GM12878 (cell line): Measurements from ENCODE around the gene KCNS1.

Experiments
- BHLHE40 ChIP-seq, 2 experiments: fragments of 450-650 bp in 1 of 2; IDR thresholded peaks; 2 replicates each; pipeline ENCODE4 v1.6.1; 2011 to 2017; ENCODE audit warnings: low read depth in 2 of 2, borderline replicate concordance in 1 of 2, improper control_type of control experiment in 1 of 2, low read length in 1 of 2, mild to moderate bottlenecking in 1 of 2
- CTCF ChIP-seq, 3 experiments: IDR thresholded peaks in 2 of 3; conservative IDR thresholded peaks in 1 of 3; 2 replicates each; pipeline ENCODE4 v1.5.1; 2011; ENCODE audit warnings: low read depth in 3 of 3, low read length in 3 of 3, mild to moderate bottlenecking in 3 of 3, control low read depth in 2 of 3, moderate library complexity in 2 of 3, inconsistent platforms in 1 of 3, mixed read lengths in 1 of 3; ENCODE audit not compliant: control insufficient read depth in 2 of 3, insufficient read depth in 1 of 3; ENCODE audit errors: extremely low read depth in 1 of 3
- FOXM1 ChIP-seq: IDR thresholded peaks from 2 replicates; pipeline ENCODE4 v1.6.1; 2012; ENCODE audit warnings: low read depth, mild to moderate bottlenecking, inconsistent platforms, low read length, moderate library complexity
- MEF2A ChIP-seq: IDR thresholded peaks from 2 replicates; pipeline ENCODE4 v1.6.1; 2011; ENCODE audit warnings: low read depth, mild to moderate bottlenecking, low read length, moderate library complexity; ENCODE audit not compliant: insufficient read depth
- POLR2AphosphoS5 ChIP-seq: IDR thresholded peaks from 2 replicates; pipeline ENCODE4 v1.6.1; 2011; ENCODE audit warnings: mild to moderate bottlenecking, low read length, inconsistent platforms
- REST ChIP-seq: IDR thresholded peaks from 2 replicates; pipeline ENCODE4 v1.6.1; 2012; ENCODE audit warnings: mild to moderate bottlenecking, low read depth, low read length
- STAT3 ChIP-seq: IDR thresholded peaks from 2 replicates; pipeline ENCODE4 v1.6.1; 2011; ENCODE audit warnings: low read depth, low read length, improper control_type of control experiment

- TF ChIP-seq REST, result no peak
- no peak for TF ChIP-seq STAT3
- no peak for TF ChIP-seq BHLHE40 (IDR thresholded peaks at IDR 0.05; ENCODE audit: borderline replicate concordance in 1 of 2, low read depth in 2 of 2, low read length in 1 of 2)
- no peak for TF ChIP-seq FOXM1
- no peak for TF ChIP-seq POLR2AphosphoS5
- TF ChIP-seq CTCF (IDR thresholded peaks at IDR 0.05 in 2 of 3, conservative IDR thresholded peaks at IDR 0.05 in 1 of 3; ENCODE audit: control insufficient read depth in 2 of 3, extremely low read depth in 1 of 3, insufficient read depth in 1 of 3, low read depth in 3 of 3, low read length in 3 of 3), result peak; percentile 69 to 86 (median 84)
- no peak for TF ChIP-seq MEF2A
Measured at GRCh38 chr20:45095805-45096238, 5.1 kb downstream of the KCNS1 start.
